Activated CD4-positive, alpha-beta T cell treated with anti-CD3 and anti-CD28 coated beads, Interleukin-2, amount 10 ng/mL, durations not matched to agents 7 days and 5 days (primary cell): ENCODE data around the gene MUC7. TPM values are rescaled to one million over a fixed set of nuclear protein-coding genes. Genes with fewer than 3 reads are reported as not detected.
A peak's percentile ranks its signal among the peaks of the same experiment; 100 is the strongest.

Source experiments
- CTCF ChIA-PET: fragments of 350-600 bp; sonication (Branson Sonifier 250); formaldehyde crosslinking; loops from one replicate; lab custom pipeline; 2021; ENCODE audit warnings: antibody characterized with exemption; lab: Charles Lee
- POLR2A ChIA-PET: fragments of 350-600 bp; sonication (Branson Sonifier 250); formaldehyde crosslinking; loops from one replicate; lab custom pipeline; 2021; ENCODE audit warnings: antibody characterized with exemption; lab: Charles Lee
- DNase-seq: peaks from one replicate; pipeline ENCODE4 v3.0.0-alpha.2; 2020
- H3K27ac Mint-ChIP-seq: one replicate; pipeline ENCODE4 v1.8.0; 2021; ENCODE audit warnings: mild to moderate bottlenecking, moderate library complexity, mixed read lengths
- H3K27me3 Mint-ChIP-seq: one replicate; pipeline ENCODE4 v1.8.0; 2021; ENCODE audit warnings: mixed read lengths
- H3K36me3 Mint-ChIP-seq: one replicate; pipeline ENCODE4 v1.8.0; 2021; ENCODE audit warnings: low read depth, mixed read lengths
- H3K4me1 Mint-ChIP-seq: one replicate; pipeline ENCODE4 v1.8.0; 2021; ENCODE audit warnings: mixed read lengths
- H3K4me3 Mint-ChIP-seq: one replicate; pipeline ENCODE4 v1.8.0; 2021; ENCODE audit warnings: mild to moderate bottlenecking, moderate library complexity, mixed read lengths
- H3K9me3 Mint-ChIP-seq: one replicate; pipeline ENCODE4 v1.8.0; 2021; ENCODE audit warnings: mixed read lengths
- total RNA-seq, 2 experiments: library from RNA; stranded (reverse); gene quantifications; one replicate each; pipeline ENCODE4 v1.2.3, GENCODE V29; 2021

Gene MUC7
- total RNA-seq, 2 experiments from 2014 or later = not detected

DNA sequence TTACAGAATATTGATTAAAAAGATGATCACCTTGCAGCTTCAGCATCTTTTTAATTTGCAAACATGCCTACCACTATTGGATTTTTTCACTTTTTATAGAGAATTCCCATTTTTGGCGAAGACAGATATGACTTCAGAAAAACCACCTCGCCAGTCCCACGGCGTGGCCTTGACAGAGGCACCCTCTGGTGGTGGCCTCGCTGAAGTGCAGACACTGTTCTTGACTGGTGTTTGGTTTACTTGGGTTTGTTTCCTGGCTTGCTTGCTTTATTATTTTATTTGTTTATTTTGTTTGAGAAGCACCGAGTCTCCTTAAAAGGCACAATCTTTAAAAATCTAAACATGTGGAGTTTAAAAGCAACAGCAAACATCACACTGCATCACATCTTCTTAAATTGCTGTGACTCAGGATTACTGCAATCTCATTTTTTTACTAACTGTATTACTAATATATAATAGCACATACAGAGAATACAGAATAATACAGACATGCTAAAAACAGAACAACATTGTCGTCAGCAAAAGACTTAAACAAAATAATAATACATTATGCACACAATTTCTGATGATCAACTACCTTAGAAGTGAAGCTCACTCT is 33.3 kb downstream of the MUC7 start:
- Mint-ChIP-seq H3K27me3 (no peaks in the 10 kb centered on the region), H3K4me3 (no peak overlapping the region), H3K27ac (no peak overlapping the region), H3K9me3 (no peaks in the 10 kb centered on the region), H3K4me1 (no peaks in the 10 kb centered on the region), H3K36me3 (no peaks in the 10 kb centered on the region)
- ChIA-PET CTCF (no interaction called here), POLR2A (no interaction called here)
- peak; percentile 50 for DNase-seq

DNA sequence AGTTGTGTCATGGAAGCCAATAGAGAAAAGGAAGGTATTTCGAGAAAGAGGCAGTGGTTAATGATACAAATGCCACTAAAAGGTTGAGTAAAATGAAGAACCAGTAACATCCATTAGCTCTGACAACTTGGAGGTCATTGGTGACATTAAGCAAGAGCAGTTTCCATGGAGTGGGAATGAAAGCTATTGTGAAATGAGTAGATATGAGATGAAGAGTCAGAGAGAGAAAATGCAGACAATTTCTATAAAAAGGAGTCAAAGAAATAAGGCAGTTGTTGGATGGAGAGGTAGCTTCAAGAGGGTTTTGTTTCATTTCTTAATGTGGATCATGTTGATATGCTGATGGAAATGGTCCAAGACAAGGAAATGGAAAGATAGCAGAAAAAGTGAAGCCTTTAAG is 36.8 kb downstream of the MUC7 start:
- Mint-ChIP-seq H3K27me3 (peaks cover 3% of the 10 kb centered on the region), H3K4me3 (no peak overlapping the region), H3K36me3 (no peaks in the 10 kb centered on the region), H3K4me1 (no peaks in the 10 kb centered on the region), H3K9me3 (no peaks in the 10 kb centered on the region), H3K27ac (no peak overlapping the region)
- POLR2A ChIA-PET = no interaction called here
- no peak for DNase-seq
- CTCF ChIA-PET = no interaction called here

DNA sequence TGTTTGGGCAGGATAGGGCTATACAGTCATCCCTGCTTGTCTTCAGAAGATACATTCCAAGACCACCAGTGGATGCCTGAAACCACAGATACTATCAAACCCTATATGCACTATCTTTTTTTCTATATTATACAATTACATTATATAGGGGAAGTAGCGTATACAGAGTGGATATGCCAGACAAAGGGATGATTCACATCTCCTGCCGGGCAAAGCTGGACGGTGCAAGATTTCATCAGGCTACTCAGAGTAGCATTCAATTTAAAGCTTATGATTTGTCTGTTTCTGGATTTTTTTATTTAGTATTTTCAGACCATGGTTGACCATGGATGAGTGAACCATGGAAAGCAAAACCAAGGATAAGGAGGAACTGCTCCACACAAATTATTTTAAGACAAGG is 39.4 kb downstream of the MUC7 start:
- H3K36me3 Mint-ChIP-seq = no peaks in the 10 kb centered on the region
- H3K4me3 Mint-ChIP-seq = no peak overlapping the region
- ChIA-PET CTCF (interaction anchor here (0.6 to 1.1 kb wide), 2 partner anchors 16 to 19 kb away, joined by 3 read pairs; no protein-coding TSS in a partner anchor), POLR2A (no interaction called here)
- H3K4me1 Mint-ChIP-seq = no peaks in the 10 kb centered on the region
- H3K27ac Mint-ChIP-seq = no peak overlapping the region
- no peak for DNase-seq
- no peaks in the 10 kb centered on the region for H3K9me3 Mint-ChIP-seq
- peaks cover 3% of the 10 kb centered on the region for H3K27me3 Mint-ChIP-seq

DNA sequence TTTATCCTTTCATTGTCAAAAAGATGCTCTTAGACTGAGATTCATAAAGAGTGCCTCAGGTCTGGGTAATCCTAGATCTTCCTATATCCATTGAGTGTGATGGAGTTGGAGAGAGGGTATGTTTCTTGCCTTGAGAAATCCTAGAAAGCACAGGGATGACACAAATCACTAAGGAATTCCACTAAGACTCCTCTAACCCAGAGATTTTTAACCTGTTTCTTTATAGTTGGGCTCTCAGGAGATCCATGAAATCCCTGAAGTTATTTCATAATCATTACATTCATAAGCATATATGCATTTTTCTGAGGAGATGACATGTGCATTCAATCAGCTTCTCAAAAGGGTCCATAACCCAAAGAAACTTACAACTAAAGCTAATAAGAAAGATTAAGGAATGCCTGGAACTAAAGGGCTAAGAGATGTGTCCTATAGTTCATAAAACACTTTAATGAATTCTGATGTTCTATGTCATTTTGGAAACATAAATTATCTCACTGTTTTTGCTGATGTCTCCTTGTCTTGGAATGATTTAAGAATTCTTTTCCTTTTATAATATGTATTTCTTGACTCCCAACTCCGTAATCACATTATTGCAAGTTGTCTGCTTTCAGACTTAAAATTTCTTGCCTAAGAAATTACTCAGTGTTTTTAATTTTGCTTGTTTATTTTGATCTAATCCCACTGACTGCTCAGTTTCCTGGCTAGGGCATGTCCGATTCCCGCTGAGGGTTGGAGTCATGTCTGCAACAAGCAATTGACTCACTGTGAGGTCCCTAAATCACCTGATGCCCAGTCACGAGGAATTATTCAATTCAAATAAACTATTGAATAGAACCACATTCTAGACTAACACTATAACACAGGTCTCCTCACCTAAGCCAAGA is 43.6 kb downstream of the MUC7 start:
- Mint-ChIP-seq H3K27ac (no peak overlapping the region), H3K4me1 (no peaks in the 10 kb centered on the region), H3K4me3 (no peak overlapping the region), H3K36me3 (no peaks in the 10 kb centered on the region), H3K27me3 (peaks cover 3% of the 10 kb centered on the region), H3K9me3 (no peaks in the 10 kb centered on the region)
- POLR2A ChIA-PET = no interaction called here
- CTCF ChIA-PET = interaction anchor here (1.0 kb wide), 1 partner anchor 9 kb away, joined by 3 read pairs; no protein-coding TSS in a partner anchor
- no peak for DNase-seq

DNA sequence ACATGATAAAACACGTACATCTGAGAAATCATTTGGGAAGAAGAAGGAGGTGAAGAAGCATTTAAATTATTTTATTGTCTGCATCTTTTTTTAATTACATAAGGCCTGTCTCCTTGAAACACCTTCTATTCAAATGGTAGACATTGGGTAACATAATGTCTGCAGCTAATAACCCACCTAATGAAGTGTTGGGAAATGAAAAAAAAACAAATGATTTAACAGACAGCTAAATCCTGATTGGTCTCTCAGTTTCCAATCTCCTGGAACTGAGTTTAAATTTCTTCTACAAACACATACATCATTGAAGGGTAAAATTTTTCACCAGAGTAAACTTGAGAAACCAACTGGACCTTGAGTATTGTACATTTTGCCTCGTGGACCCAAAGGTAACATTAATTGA is 46.3 kb downstream of the MUC7 start, which contains the start of gene AMTN:
Gene AMTN (plus strand): TSS at position 301 of the 400 bp plus-strand sequence. CDS start 209 bp downstream, outside the sequence.
- POLR2A ChIA-PET = no interaction called here
- H3K9me3 Mint-ChIP-seq = no peaks in the 10 kb centered on the region

DNA sequence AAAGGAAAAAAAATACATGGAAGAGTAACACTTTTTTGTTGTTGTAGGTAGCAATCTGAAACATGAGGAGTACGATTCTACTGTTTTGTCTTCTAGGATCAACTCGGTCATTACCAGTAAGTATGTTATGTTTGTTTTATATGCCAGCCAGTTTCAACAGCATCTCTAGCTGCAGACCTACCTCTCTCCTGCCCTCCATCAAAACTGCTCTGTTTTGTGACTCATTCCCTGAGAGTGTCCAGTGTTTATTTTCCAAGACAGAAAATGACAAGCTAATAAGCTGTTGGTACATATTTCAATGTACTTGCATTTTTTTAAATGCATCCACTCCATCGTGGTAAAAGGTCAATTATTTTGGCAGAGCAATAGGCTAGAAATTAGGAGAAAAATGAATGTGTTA is 46.7 kb downstream of the MUC7 start:
- ChIA-PET CTCF (no interaction called here), POLR2A (no interaction called here)
- Mint-ChIP-seq H3K27ac (no peak overlapping the region), H3K27me3 (no peaks in the 10 kb centered on the region), H3K9me3 (no peaks in the 10 kb centered on the region), H3K36me3 (no peaks in the 10 kb centered on the region), H3K4me1 (no peaks in the 10 kb centered on the region), H3K4me3 (no peak overlapping the region)
- no peak for DNase-seq

More for the DNA sequence above, 46.3 kb downstream of the MUC7 start, which contains the start of gene AMTN:
- CTCF ChIA-PET = no interaction called here
- no peak for DNase-seq
- H3K36me3 Mint-ChIP-seq = no peaks in the 10 kb centered on the region
- H3K4me1 Mint-ChIP-seq = no peaks in the 10 kb centered on the region
- H3K27me3 Mint-ChIP-seq = peaks cover 3% of the 10 kb centered on the region
- H3K27ac Mint-ChIP-seq = no peak within 1 kb of the TSS
- no peak within 1 kb of the TSS for H3K4me3 Mint-ChIP-seq

DNA sequence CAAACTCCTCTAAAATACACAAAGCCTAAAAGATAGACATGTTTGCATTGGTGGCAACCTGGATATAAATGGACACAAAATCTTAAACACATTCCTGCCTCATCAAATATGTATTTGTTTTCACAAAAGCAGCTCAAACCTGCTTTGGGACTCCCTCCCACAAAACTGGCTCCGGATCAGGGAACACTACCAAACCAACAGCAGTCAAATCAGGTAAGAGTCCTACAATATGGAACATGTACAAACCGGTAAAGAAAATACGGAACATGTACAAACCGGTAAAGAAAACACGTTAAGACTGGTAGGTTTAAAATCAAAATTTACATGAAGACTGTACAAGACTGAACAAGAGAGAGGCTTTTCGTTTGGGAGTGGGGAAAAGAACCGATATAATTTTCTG is 50.6 kb downstream of the MUC7 start:
- ChIA-PET CTCF (no interaction called here), POLR2A (no interaction called here)
- no peaks in the 10 kb centered on the region for H3K9me3 Mint-ChIP-seq

DNA sequence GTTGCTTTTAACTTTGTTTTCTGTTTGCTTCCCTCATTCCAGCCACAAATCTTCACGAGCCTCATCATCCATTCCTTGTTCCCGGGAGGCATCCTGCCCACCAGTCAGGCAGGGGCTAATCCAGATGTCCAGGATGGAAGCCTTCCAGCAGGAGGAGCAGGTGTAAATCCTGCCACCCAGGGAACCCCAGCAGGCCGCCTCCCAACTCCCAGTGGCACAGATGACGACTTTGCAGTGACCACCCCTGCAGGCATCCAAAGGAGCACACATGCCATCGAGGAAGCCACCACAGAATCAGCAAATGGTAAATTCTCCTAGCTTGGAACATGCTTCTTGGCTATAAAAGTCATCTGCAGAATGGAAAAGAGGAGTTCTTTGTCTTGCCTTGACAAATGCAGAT is 59.0 kb downstream of the MUC7 start:
- Mint-ChIP-seq H3K27me3 (peaks cover 8% of the 10 kb centered on the region), H3K27ac (no peak overlapping the region), H3K9me3 (no peaks in the 10 kb centered on the region), H3K36me3 (no peaks in the 10 kb centered on the region), H3K4me1 (no peaks in the 10 kb centered on the region), H3K4me3 (no peak overlapping the region)
- POLR2A ChIA-PET = no interaction called here
- no peak for DNase-seq
- CTCF ChIA-PET = no interaction called here

More for the DNA sequence above, 50.6 kb downstream of the MUC7 start:
- H3K36me3 Mint-ChIP-seq = no peaks in the 10 kb centered on the region
- peaks cover 7% of the 10 kb centered on the region for H3K27me3 Mint-ChIP-seq
- DNase-seq = no peak
- H3K4me3 Mint-ChIP-seq = no peak overlapping the region
- no peak overlapping the region for H3K27ac Mint-ChIP-seq
- no peaks in the 10 kb centered on the region for H3K4me1 Mint-ChIP-seq

DNA sequence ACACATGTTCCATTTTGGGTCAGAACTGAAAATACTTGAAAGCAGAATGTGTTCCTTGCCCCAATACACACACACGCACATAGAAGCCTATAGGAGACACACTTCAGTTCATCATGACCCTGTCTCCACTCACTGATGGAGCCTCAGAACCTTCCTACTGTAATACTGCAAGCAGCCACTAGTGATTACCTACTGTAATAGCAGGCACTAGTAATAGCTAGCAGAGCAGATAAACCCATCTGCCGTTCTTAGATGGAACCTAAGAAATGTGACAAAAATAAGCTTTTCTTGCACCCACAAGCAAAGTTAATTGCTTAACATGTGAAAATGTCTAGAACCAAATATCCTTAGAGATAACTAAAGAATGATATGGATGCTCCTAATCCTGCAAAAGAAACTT is 60.0 kb downstream of the MUC7 start:
- ChIA-PET CTCF (no interaction called here), POLR2A (interaction anchor here (0.6 kb wide), 1 partner anchor 136 kb away, joined by 3 read pairs; no protein-coding TSS in a partner anchor)
- H3K27ac Mint-ChIP-seq = no peak overlapping the region

More for the DNA sequence above, 60.0 kb downstream of the MUC7 start:
- no peaks in the 10 kb centered on the region for H3K4me1 Mint-ChIP-seq
- no peaks in the 10 kb centered on the region for H3K9me3 Mint-ChIP-seq
- no peak overlapping the region for H3K4me3 Mint-ChIP-seq
- peaks cover 2% of the 10 kb centered on the region for H3K27me3 Mint-ChIP-seq
- no peak for DNase-seq
- H3K36me3 Mint-ChIP-seq = no peaks in the 10 kb centered on the region

Other genes starting within 250 kb of the MUC7 start
- gene FDCSP, start 246.1 kb upstream of the MUC7 start, total RNA-seq = not detected
- gene CSN3, start 229.6 kb upstream of the MUC7 start, total RNA-seq = not detected
- gene CABS1, start 137.2 kb upstream of the MUC7 start, total RNA-seq = not detected
- not detected for gene SMR3A, start 111.4 kb upstream of the MUC7 start, total RNA-seq
- not detected for gene SMR3B, start 89.1 kb upstream of the MUC7 start, total RNA-seq
- gene OPRPN, start 74.3 kb upstream of the MUC7 start, total RNA-seq = not detected
- not detected for gene AMTN, start 46.4 kb downstream of the MUC7 start, total RNA-seq
- gene AMBN, start 120.1 kb downstream of the MUC7 start, total RNA-seq = not detected
- under 1 TPM in 1 of 2 experiments, not detected in 1; 0.46 TPM for gene ENAM, start 156.5 kb downstream of the MUC7 start, total RNA-seq
- gene JCHAIN, start 194.3 kb downstream of the MUC7 start, total RNA-seq = under 1 TPM in 1 of 2 experiments, not detected in 1; 0.23 TPM
- 10 to 100 TPM; 38.1 to 40.2 TPM for gene UTP3, start 216.3 kb downstream of the MUC7 start, total RNA-seq
- gene RUFY3, start 249.8 kb downstream of the MUC7 start, total RNA-seq = 10 to 100 TPM; 28.6 to 29.3 TPM